NCI-H510A treated with DMSO at 0.1 percent for 48 hours (cell line): ENCODE measurements around the gene RGR.

Experiments used
- DNase-seq: peaks from one replicate; lab custom pipeline; 2025; lab: John Stamatoyannopoulos, UW

The RGR gene

DNA sequence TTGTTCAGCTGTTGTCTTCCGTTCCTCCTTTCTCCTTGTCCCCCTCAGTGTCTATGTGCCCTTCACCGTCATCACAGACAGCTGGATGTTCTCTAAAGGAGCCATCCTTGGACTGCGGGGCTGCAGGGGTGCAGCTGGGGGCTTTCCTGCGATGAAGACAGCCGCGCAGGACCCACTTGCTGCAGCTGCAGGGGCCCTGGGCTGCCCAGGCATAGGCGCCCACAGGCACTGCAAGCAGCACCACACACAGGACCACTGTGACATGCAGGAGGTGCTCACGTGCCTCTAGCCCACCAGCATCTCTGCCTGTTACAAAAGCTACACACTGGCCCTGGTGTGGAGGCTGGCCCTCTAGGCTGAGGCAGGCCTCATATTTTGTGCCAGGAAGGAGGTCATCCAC, 22.9 kb upstream of the RGR start:
- DNase-seq: no peak

- no peak for DNase-seq
Measured at GRCh38 chr10:84224411-84225028, 20.3 kb upstream of the RGR start.

GRCh38 chr10:84225427-84226173, 19.3 kb upstream of the RGR start, which contains the start of gene LRIT2:
LRIT2 (minus strand) TSS chr10:84225544; CDS start chr10:84225520, 24 bp downstream.
- no peak for DNase-seq

DNA sequence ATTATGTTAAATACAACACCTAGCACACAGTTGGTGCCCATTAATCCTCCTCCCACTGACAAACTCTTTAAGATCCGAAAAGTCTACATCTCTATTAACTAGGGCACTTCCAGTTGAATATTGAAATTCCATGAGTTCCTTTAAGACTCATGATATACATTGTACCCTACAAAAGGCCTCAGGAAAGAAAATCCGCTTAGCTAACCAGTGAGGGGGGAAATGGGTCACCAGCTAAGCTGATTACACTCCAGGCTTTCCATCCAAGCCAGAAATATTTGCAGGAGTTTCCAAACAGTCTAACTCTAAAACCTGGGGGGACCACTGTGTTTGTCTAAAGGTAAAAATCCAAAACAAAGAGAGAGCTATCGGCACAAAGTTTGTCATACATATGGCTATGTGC, 18.2 kb upstream of the RGR start:
- DNase-seq: no peak

GRCh38 chr10:84227810-84228209, 17.0 kb upstream of the RGR start:
- no peak for DNase-seq

GRCh38 chr10:84230359-84230758, 14.5 kb upstream of the RGR start:
- DNase-seq: no peak

GRCh38 chr10:84232376-84232775, 12.5 kb upstream of the RGR start:
- no peak for DNase-seq

DNA sequence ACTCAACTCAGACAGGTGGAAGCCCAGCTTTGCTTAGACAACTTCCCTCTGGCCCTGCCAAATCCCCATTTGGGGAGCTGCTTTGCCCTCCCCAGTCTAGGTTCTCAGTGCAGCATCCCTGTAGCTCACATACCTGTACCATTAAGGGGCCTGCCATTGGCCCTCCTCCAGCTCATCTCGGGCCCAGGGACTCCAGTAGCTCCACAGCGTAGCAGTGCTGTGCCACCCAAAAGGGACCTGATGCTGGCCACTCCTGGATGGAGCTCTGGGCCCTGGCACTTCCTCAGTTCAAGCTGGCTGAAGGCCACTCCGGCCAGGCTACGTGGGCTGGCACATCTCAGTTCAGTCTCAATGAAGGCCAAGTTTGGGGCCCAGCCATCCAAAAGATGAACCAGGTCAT, 10.9 kb upstream of the RGR start:
- no peak for DNase-seq

GRCh38 chr10:84234479-84234878, 10.4 kb upstream of the RGR start:
- no peak for DNase-seq

DNA sequence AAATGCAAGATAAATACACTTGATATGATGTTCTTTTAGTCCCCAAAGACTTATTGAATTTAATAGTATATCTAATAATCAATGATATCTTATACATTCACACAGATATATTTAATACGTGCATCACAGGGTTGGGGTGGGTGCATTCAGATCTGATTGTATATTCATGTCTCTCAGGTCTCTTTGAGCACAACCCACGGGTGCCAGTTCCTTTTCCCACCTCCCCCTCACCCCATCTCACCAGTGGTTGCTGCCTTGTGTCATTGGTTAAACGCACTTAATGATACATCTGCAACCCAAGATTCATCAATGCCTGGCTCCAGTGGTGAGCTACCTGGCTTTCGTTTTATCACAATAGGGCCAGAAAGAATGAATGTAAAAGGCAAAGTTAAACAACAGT, 9.8 kb upstream of the RGR start:
- DNase-seq: no peak

- DNase-seq: no peak
Measured at GRCh38 chr10:84236807-84237198, 8.1 kb upstream of the RGR start.

DNA sequence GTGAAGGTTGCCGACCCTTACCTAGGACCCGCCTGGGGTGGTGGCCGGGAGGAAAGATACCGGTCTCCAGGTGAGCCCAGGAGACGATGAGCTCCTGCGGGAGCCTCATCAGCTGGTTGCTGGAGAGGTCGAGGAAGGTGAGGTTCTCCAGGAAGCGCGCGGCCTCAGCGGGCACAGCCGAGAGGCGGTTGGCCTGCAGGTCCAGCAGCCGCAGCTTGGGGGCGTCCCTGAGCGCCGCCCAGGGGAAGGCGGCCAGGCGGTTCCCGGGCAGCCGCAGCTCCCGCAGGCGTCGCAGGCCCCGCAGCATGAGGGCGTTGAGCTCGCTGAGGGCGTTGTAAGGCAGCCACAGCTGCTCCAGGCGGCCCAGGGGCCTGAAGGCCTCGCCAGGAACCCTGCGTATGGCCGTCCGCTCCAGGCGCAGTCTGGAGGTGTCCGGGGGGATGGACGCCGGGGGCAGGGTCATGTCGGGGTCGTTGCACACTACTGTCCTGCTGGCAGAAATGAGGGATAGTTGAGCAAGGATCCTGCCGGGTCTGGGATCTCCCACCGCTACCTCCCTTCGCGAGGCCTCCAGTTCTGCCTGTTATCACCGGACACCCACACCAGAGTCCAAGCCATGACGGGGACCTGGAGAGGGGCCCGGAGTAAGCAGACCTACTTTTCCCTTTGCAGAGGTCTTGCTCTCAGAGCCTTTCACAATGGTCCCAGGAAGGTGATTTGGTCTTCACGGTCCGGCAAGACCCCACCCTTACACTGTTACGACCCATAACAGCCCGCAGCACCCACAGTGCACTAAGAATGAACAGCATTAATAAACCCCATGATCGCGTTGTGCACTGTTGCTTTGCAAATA, 7.4 kb upstream of the RGR start:
- no peak for DNase-seq

DNA sequence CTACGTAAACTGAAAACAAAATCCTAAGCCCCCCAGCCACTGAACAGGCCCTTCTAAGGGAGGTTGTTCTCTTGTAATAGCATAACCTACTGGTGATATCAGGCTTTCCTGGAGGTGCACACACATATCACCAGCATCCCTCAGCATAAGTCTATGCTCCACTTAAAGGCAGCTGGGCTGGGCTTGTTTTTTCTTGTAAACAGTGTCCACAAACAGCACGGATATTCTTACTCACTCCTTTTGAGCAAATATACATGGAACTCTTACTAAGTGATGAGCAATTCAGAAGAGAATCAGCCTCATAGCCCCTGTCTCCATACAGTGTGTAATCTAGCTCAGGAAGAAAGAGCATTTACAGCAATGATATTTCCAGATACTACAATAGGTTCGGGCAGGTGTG, 5.9 kb upstream of the RGR start:
- no peak for DNase-seq

DNA sequence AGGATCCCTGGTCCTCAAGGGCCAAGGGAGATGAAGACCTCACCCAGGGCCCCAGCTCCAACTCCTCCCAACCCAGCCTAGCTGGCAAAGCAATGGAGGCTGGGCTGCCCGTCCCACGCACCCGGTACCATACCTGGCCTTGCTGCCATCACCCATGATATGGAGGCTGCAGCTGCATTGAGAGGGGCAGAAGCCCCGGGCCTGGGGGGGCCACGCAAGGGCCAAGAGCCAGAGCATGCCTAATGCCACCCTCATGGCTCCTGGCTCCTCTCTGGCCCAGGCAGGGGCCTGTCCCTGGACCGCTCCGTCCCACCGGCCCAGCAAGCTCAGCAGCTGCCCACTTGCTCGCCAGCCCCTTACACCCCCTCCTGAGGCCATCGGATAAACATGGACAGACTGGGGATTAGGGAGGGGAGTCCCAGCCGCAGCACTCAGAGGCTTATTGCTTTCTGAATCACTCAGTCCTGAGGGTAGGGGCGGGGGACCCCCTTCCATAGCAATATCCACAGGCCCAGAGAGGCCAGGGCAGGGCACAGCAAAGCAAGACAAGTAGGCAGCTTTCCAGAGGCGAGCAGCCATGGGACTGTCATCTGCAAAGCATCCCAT, 3.6 kb upstream of the RGR start, which contains the start of gene LRIT1:
Gene LRIT1 (minus strand): TSS at position 362 of the 606 bp plus-strand sequence. CDS start 107 bp downstream, at position 255.
- DNase-seq: no peak

DNA sequence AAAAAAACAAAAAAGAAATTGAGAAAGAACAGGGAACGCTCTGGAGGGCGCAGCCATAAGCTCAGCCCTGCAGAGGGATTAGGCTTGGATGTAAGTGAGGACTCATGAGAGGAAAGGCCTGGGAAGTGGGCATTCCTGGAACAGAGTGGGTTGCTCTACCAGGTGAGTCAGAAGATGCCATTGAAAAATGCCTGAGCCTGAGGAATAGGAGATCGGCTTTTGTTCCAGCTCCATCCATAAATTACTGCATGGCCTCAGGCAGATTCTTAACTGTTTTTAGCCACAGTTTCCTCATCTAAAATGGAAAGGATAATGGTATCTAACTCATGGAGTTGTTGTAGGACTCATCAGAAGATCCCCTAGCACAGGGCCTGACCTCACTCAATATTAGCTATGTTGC, 1.1 kb upstream of the RGR start:
- DNase-seq: no peak

DNA sequence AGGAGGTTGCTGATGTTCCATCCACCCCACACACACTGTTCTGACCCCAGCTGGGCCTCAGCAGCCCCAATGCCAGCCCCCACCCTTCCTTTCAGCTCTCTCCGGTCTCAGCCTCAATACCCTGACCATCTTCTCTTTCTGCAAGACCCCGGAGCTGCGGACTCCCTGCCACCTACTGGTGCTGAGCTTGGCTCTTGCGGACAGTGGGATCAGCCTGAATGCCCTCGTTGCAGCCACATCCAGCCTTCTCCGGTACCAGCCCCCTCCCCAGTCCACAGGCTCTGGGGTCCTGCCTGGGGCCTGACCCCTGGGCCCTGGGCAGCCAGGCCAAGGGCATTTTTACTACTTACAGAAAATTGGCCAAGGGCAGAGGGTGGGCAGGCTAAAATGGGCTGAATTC, 2.6 kb downstream of the RGR start:
- DNase-seq: no peak

GRCh38 chr10:84248794-84249193, 3.9 kb downstream of the RGR start:
- no peak for DNase-seq

DNA sequence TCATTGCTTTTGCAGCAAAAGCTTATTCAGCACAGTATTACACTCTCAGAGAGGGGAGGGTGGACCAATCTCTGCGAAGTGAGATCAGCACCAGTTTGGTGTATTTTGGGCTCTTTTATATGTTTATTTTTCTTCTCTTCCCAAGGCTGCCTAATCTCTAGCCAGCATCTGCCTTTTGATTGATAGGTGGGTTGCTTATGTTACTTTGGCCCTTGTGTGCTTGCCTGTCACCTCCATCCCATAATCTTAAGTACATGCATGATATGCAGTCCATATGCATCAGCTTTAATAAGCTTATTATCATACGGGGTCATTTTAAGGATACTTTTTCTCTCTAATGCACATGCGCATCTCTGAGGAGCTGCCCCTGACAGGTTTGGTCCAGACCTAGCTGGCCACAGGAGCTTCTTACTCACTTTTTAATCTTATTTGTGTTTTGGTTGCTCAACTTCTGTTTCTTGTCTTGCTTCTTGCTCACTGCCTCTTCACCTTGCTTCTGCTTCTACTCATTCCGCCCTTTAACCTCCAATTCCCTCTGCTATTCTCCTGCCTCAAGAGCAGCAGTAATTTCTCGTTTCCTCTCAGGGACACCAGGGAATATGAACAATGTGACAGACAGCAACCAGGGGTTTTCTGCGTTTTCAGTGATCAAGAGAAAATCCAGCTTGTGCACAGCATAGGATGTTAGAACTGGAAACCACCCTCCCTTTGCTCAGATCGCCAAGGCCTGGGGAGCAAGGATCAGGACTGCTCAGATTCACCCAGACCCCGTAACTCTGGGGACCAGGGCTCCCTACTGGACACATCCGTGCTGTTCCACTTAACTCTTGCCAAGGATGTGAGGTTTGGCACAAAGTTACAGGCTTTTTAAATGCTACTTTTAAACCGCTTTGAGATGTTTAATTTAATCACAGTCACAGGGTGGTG, 10.0 kb downstream of the RGR start:
- no peak for DNase-seq

GRCh38 chr10:84256510-84257342, 11.9 kb downstream of the RGR start:
- no peak for DNase-seq

- no peak for DNase-seq
Measured at GRCh38 chr10:84257343-84258020, 12.6 kb downstream of the RGR start.
